Osteocyte (in vitro differentiated cells): ENCODE data around the gene FKBP15. TPM values are rescaled to one million over a fixed set of nuclear protein-coding genes. Genes with fewer than 3 reads are reported as not detected.

ENCODE experiments used
- DNase-seq: peaks from one replicate; pipeline ENCODE4 v3.0.0; 2021; ENCODE audit warnings: mixed read lengths; ENCODE audit not compliant: unreplicated experiment; ENCODE audit errors: extremely low spot score
- H3K27ac Mint-ChIP-seq: one replicate; pipeline ENCODE4 v1.8.0; 2021; ENCODE audit warnings: mild to moderate bottlenecking, mixed read lengths; ENCODE audit not compliant: unreplicated experiment
- H3K27me3 Mint-ChIP-seq: one replicate; pipeline ENCODE4 v1.8.0; 2021; ENCODE audit warnings: mixed read lengths; ENCODE audit not compliant: unreplicated experiment
- H3K36me3 Mint-ChIP-seq: one replicate; pipeline ENCODE4 v1.8.0; 2021; ENCODE audit warnings: mixed read lengths; ENCODE audit not compliant: unreplicated experiment
- H3K4me1 Mint-ChIP-seq: one replicate; pipeline ENCODE4 v1.8.0; 2021; ENCODE audit warnings: mixed read lengths; ENCODE audit not compliant: unreplicated experiment
- H3K4me3 Mint-ChIP-seq: one replicate; pipeline ENCODE4 v1.8.0; 2021; ENCODE audit warnings: mild to moderate bottlenecking, moderate library complexity, mixed read lengths; ENCODE audit not compliant: unreplicated experiment
- H3K9me3 Mint-ChIP-seq: one replicate; pipeline ENCODE4 v1.8.0; 2021; ENCODE audit warnings: mixed read lengths; ENCODE audit not compliant: unreplicated experiment
- CTCF ChIP-seq: fragments of 200-600 bp; sonication (generic); IDR thresholded peaks from 2 replicates; pipeline ENCODE4 v1.5.0; 2021; ENCODE audit warnings: antibody characterized with exemption, mild to moderate bottlenecking, moderate library complexity
- total RNA-seq: library from RNA; stranded (reverse); gene quantifications from 2 replicates; pipeline ENCODE4 v1.2.1, GENCODE V29; 2021

FKBP15 gene
- total RNA-seq, 1 donor from 2014 or later = 31.9 TPM

GRCh38 chr9:113266174-113266573 is 45.1 kb upstream of the FKBP15 start:
- no peaks in the 10 kb centered on the region for H3K9me3 Mint-ChIP-seq
- no peak for TF ChIP-seq CTCF
- peaks cover 4% of the 10 kb centered on the region for H3K4me1 Mint-ChIP-seq
- no peaks in the 10 kb centered on the region for H3K27me3 Mint-ChIP-seq
- DNase-seq = no peak
- H3K36me3 Mint-ChIP-seq = peaks cover 33% of the 10 kb centered on the region
- H3K27ac Mint-ChIP-seq = no peak overlapping the region
- no peak overlapping the region for H3K4me3 Mint-ChIP-seq

GRCh38 chr9:113261917-113262671 is 41.0 kb upstream of the FKBP15 start:
- Mint-ChIP-seq H3K27ac (no peak overlapping the region), H3K36me3 (peaks cover 40% of the 10 kb centered on the region), H3K4me1 (peaks cover 4% of the 10 kb centered on the region), H3K4me3 (no peak overlapping the region), H3K9me3 (no peaks in the 10 kb centered on the region), H3K27me3 (no peaks in the 10 kb centered on the region)
- TF ChIP-seq CTCF = no peak
- DNase-seq = no peak

GRCh38 chr9:113258282-113258681 is 37.2 kb upstream of the FKBP15 start:
- peaks cover 31% of the 10 kb centered on the region for H3K36me3 Mint-ChIP-seq
- no peaks in the 10 kb centered on the region for H3K9me3 Mint-ChIP-seq
- peaks cover 4% of the 10 kb centered on the region for H3K4me1 Mint-ChIP-seq
- no peak overlapping the region for H3K4me3 Mint-ChIP-seq
- H3K27me3 Mint-ChIP-seq = no peaks in the 10 kb centered on the region
- H3K27ac Mint-ChIP-seq = no peak overlapping the region
- TF ChIP-seq CTCF = no peak
- DNase-seq = no peak

- Mint-ChIP-seq H3K27me3 (no peaks in the 10 kb centered on the region), H3K27ac (no peak overlapping the region), H3K9me3 (no peaks in the 10 kb centered on the region), H3K4me3 (no peak overlapping the region), H3K36me3 (peaks cover 30% of the 10 kb centered on the region), H3K4me1 (peaks cover 4% of the 10 kb centered on the region)
- TF ChIP-seq CTCF = no peak
- no peak for DNase-seq
Observed at GRCh38 chr9:113257863-113258262, 36.8 kb upstream of the FKBP15 start.

GRCh38 chr9:113255438-113255837 is 34.4 kb upstream of the FKBP15 start:
- H3K9me3 Mint-ChIP-seq = no peaks in the 10 kb centered on the region
- H3K36me3 Mint-ChIP-seq = peaks cover 26% of the 10 kb centered on the region
- H3K27ac Mint-ChIP-seq = no peak overlapping the region
- H3K27me3 Mint-ChIP-seq = no peaks in the 10 kb centered on the region
- no peak for TF ChIP-seq CTCF
- no peaks in the 10 kb centered on the region for H3K4me1 Mint-ChIP-seq
- no peak for DNase-seq
- H3K4me3 Mint-ChIP-seq = no peak overlapping the region
